T-helper 2 cell treated with Interferon-gamma antibody and Interleukin-4, amounts not matched to agents 100 ng/mL and 5 ng/mL, for 36 hours (primary cell): ENCODE results near the gene CDKN2A. TPM values are rescaled to one million over a fixed set of nuclear protein-coding genes. Genes with fewer than 3 reads are reported as not detected.
"Not testable (repeated sequence)": the region's sequence is repeated elsewhere in the genome, so short reads cannot be mapped to it uniquely, and the experiment has no call there.

ENCODE experiments used
- intact Hi-C: fragments of 100-400 bp; cut with micrococcal nuclease; formaldehyde crosslinking; loops from one replicate; pipeline ENCODE4 v1.15.1; 2023
- total RNA-seq: library from RNA; stranded (reverse); gene quantifications from 2 replicates; pipeline ENCODE4 v1.2.3, GENCODE V29; 2022

Gene CDKN2A
- total RNA-seq, 1 donor from 2014 or later: 21.2 TPM

- intact Hi-C loops: loop anchor here (1.0 kb wide), 4 partner anchors 29 to 274 kb away; partner anchors contain the start of genes CDKN2A and CDKN2B-AS1
Observed at GRCh38 chr9:21965401-21965951, 28.7 kb downstream of the CDKN2A start.

- intact Hi-C loops: loop anchor here (1.0 kb wide), 4 partner anchors 29 to 274 kb away; partner anchors contain the start of genes CDKN2A and CDKN2B-AS1
Observed at GRCh38 chr9:21964925-21965385, 29.2 kb downstream of the CDKN2A start.

GRCh38 chr9:21961569-21961968, 32.6 kb downstream of the CDKN2A start:
- intact Hi-C loops: no loop called here

- intact Hi-C loops: not testable (repeated sequence)
Observed at GRCh38 chr9:21959268-21959667, 34.9 kb downstream of the CDKN2A start.

GRCh38 chr9:21958833-21959232, 35.4 kb downstream of the CDKN2A start:
- intact Hi-C loops: no loop called here

- intact Hi-C loops: no loop called here
Observed at GRCh38 chr9:21945606-21946005, 48.6 kb downstream of the CDKN2A start.

- intact Hi-C loops: no loop called here
Observed at GRCh38 chr9:21943464-21943863, 50.7 kb downstream of the CDKN2A start.

GRCh38 chr9:21941337-21941995, 52.7 kb downstream of the CDKN2A start:
- intact Hi-C loops: no loop called here

- intact Hi-C loops: no loop called here
Observed at GRCh38 chr9:21936161-21936560, 58.0 kb downstream of the CDKN2A start.

GRCh38 chr9:21935631-21936030, 58.6 kb downstream of the CDKN2A start:
- intact Hi-C loops: no loop called here

- intact Hi-C loops: no loop called here
Observed at GRCh38 chr9:21933865-21934264, 60.3 kb downstream of the CDKN2A start.

GRCh38 chr9:21933281-21933680, 60.9 kb downstream of the CDKN2A start:
- intact Hi-C loops: no loop called here

- intact Hi-C loops: no loop called here
Observed at GRCh38 chr9:21931428-21931827, 62.8 kb downstream of the CDKN2A start.

- intact Hi-C loops: no loop called here
Observed at GRCh38 chr9:21927752-21928151, 66.4 kb downstream of the CDKN2A start.

GRCh38 chr9:21923694-21924093, 70.5 kb downstream of the CDKN2A start:
- intact Hi-C loops: no loop called here

GRCh38 chr9:21919377-21920362, 74.5 kb downstream of the CDKN2A start:
- intact Hi-C loops: loop anchor here (1.0 to 2.0 kb wide), 2 partner anchors 46 to 75 kb away; partner anchors contain the start of genes CDKN2A and CDKN2B-AS1

Other genes with a start within 250 kb of the CDKN2A start
- 63.7 and 64.4 TPM in 2 replicates for gene MTAP, start 191.8 kb downstream of the CDKN2A start, total RNA-seq
- 4.2 and 5.4 TPM in 2 replicates for gene CDKN2B-AS1, start 399 bp upstream of the CDKN2A start, total RNA-seq
- 3.5 and 4.0 TPM in 2 replicates for gene CDKN2B, start 14.9 kb upstream of the CDKN2A start, total RNA-seq